ENCODE results near the gene NPLOC4.

The NPLOC4 gene

DNA sequence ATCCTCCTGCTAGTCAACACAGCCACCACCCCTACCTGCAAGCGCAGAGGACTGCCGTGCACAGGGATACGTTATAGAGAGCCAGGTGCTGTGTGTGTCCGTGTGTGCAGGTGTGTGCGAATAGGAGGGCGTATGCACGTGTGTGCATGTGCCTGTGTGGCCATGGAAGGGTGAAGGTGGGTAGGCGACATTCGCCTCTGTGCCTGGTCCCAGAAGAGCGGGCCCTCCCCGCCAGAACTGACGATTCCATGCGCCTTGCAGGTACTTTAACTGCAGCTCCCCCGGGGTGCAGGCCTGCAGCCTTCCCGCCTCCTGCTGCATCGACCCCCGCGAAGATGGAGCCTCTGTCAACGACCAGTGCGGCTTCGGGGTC lies 10.7 kb upstream of the NPLOC4 start:
- Histone ChIP-seq H3K36me3 (ENCODE audit: control insufficient read depth in 2 of 2, insufficient read depth in 2 of 2, low read length in 2 of 2) (peaks cover 0 to 3% of the 10 kb centered on the region in 2 donors), H3K4me3 (ENCODE audit: low read length in 2 of 2) (no peak overlapping the region), H3K9ac (ENCODE audit: low read length in 2 of 2) (no peak overlapping the region), H3K9me3 (ENCODE audit: control insufficient read depth in 2 of 2, low read length in 2 of 2) (no peaks in the 10 kb centered on the region), H3K27ac (ENCODE audit: low read length) (no peak overlapping the region), H3K27me3 (ENCODE audit: control insufficient read depth in 1 of 2, insufficient read depth in 2 of 2, low read length in 2 of 2) (peaks cover 25 to 30% of the 10 kb centered on the region in 2 donors), H3K4me1 (ENCODE audit: control insufficient read depth, insufficient read depth, low read length) (no peaks in the 10 kb centered on the region)

DNA sequence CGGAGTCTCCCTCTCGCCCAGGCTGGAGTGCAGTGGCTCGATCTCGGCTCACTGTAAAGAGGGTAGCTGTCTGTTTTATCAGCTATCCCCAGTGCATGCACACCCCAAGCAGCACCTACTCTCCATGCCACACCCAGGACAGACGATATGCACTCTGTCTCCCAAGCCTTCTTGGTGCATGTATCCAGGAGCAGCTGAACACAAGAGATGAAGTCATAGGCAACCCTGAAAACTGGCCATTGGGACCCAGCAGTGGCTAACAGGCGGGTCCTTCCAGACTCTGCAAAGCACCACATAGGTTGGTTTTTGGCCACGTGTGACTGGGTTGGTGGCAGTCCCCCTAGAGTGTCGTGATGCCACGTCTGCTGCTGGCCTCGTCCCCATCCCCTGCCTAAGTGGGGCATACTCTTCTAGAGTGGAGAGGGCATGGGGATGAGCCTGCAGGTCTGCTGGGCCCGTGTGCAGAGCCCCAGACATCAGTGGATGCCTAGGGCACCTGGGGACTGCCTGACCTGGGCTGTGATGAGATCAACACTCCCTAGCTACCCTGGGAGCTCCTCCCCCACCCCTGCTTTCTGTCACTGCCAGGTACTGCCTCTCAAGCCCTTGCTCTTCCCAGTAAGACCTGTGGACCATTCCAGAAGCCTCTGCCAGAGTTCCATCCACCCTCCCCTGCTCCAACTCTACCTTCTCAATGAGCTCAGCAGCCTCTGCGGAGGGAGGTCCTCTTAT lies 10.1 kb upstream of the NPLOC4 start:
- peaks cover 0 to 3% of the 10 kb centered on the region in 2 donors for H3K36me3 ChIP-seq (ENCODE audit: control insufficient read depth in 2 of 2, insufficient read depth in 2 of 2, low read length in 2 of 2)
- H3K4me1 ChIP-seq (ENCODE audit: control insufficient read depth, insufficient read depth, low read length): no peaks in the 10 kb centered on the region
- no peak overlapping the region for H3K9ac ChIP-seq (ENCODE audit: low read length in 2 of 2)
- no peak overlapping the region for H3K4me3 ChIP-seq (ENCODE audit: low read length in 2 of 2)
- no peak overlapping the region for H3K27ac ChIP-seq (ENCODE audit: low read length)
- no peaks in the 10 kb centered on the region for H3K9me3 ChIP-seq (ENCODE audit: control insufficient read depth in 2 of 2, low read length in 2 of 2)
- peaks cover 25 to 30% of the 10 kb centered on the region in 2 donors for H3K27me3 ChIP-seq (ENCODE audit: control insufficient read depth in 1 of 2, insufficient read depth in 2 of 2, low read length in 2 of 2)

DNA sequence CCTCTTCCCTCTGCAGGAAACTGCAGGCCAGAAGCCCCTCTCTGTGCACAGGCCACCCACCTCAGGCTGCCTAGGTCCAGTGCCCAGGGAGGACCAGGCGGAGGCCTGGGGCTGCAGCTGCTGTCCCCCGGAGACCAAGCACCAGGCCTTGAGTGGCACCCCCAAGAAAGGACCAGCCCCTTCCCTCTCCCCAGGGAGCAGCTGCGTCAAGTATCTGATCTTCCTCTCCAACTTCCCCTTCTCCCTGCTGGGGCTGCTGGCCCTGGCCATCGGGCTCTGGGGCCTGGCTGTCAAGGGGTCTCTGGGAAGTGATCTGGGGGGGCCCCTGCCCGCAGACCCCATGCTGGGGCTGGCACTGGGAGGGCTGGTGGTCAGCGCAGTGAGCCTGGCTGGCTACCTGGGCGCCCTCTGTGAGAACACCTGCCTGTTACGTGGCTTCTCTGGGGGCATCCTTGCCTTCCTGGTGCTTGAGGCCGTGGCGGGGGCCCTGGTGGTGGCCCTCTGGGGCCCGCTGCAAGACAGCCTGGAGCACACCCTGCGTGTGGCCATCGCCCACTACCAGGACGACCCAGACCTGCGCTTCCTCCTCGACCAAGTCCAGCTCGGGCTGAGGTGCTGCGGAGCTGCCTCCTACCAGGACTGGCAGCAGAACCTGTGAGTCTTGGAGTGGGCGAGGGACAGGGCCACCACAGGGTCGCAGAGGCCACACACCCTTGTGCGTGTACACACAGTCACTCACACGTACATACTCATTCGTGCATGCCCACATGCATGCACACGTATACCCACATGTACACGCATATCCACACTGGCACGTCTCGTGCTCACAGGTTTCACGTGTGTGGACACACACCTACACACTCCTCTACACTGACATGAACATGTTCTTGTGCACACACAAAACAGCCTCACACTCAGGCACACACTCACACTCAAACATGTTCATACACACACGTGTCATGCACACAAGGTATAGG lies 8.4 kb upstream of the NPLOC4 start:
- H3K4me3 ChIP-seq (ENCODE audit: low read length in 2 of 2): no peak overlapping the region
- peaks cover 19 to 23% of the 10 kb centered on the region in 2 donors for H3K27me3 ChIP-seq (ENCODE audit: control insufficient read depth in 1 of 2, insufficient read depth in 2 of 2, low read length in 2 of 2)
- H3K36me3 ChIP-seq (ENCODE audit: control insufficient read depth in 2 of 2, insufficient read depth in 2 of 2, low read length in 2 of 2): peaks cover 0 to 3% of the 10 kb centered on the region in 2 donors
- no peak overlapping the region for H3K27ac ChIP-seq (ENCODE audit: low read length)
- H3K9me3 ChIP-seq (ENCODE audit: control insufficient read depth in 2 of 2, low read length in 2 of 2): no peaks in the 10 kb centered on the region
- H3K9ac ChIP-seq (ENCODE audit: low read length in 2 of 2): no peak overlapping the region
- H3K4me1 ChIP-seq (ENCODE audit: control insufficient read depth, insufficient read depth, low read length): no peaks in the 10 kb centered on the region

DNA sequence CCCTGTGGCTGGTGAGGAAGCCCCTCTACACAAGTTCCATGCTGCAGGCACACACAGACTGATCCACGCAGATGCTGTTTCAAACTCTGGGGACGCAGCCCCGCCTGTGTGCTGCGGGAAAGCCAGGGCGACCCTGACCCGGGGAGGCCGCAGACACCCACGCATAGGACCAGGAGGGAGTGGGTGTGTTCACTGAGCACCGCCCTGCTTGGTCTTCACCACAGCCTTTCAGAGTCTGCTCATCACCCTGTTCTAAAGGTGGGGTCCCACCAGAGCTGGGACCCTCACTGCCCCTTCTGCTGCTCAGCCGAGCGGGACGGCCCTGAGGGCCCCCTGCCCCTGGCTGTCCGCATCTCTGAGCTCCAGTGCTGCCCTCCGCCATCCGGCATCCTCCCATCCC lies 7.6 kb upstream of the NPLOC4 start:
- no peak overlapping the region for H3K4me3 ChIP-seq (ENCODE audit: low read length in 2 of 2)
- H3K36me3 ChIP-seq (ENCODE audit: control insufficient read depth in 2 of 2, insufficient read depth in 2 of 2, low read length in 2 of 2): peaks cover 0 to 3% of the 10 kb centered on the region in 2 donors
- H3K4me1 ChIP-seq (ENCODE audit: control insufficient read depth, insufficient read depth, low read length): no peaks in the 10 kb centered on the region
- H3K9me3 ChIP-seq (ENCODE audit: control insufficient read depth in 2 of 2, low read length in 2 of 2): no peaks in the 10 kb centered on the region
- peaks cover 15 to 18% of the 10 kb centered on the region in 2 donors for H3K27me3 ChIP-seq (ENCODE audit: control insufficient read depth in 1 of 2, insufficient read depth in 2 of 2, low read length in 2 of 2)
- no peak overlapping the region for H3K9ac ChIP-seq (ENCODE audit: low read length in 2 of 2)
- H3K27ac ChIP-seq (ENCODE audit: low read length): no peak overlapping the region

DNA sequence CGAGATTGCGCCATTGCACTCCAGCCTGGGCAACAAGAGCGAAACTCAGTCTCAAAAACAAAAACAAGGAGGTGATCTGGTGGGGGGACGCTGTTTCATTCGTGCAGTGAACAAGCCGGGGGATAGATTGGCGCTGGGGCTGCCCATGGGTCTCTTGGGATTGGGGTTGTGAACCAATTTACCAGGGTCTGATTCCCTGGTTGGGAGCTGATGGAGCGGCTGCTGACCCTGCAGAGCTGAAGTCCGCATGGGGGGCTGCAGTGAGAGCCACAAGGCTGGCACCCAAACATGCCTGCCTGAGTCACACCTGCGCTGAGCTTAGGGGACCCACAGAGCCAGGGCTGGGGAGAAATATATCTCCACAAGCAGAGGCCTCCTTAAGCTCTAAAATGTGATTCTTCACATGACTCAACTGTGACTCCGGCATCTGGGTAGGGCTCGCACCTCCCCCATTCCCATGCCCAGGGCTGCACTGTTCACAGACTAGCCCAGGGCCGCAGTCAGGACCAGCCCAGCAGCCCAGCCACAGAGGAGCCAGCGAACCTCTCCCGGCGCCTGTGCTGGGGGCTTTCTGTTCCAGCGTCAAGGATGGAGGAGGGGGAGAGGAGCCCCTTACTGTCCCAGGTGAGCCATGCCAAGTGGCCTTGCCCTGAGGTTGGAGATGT lies 5.0 kb upstream of the NPLOC4 start:
- Histone ChIP-seq H3K9ac (ENCODE audit: low read length in 2 of 2) (no peak overlapping the region), H3K4me3 (ENCODE audit: low read length in 2 of 2) (no peak overlapping the region), H3K4me1 (ENCODE audit: control insufficient read depth, insufficient read depth, low read length) (peaks cover 2% of the 10 kb centered on the region), H3K36me3 (ENCODE audit: control insufficient read depth in 2 of 2, insufficient read depth in 2 of 2, low read length in 2 of 2) (peaks cover 0 to 3% of the 10 kb centered on the region in 2 donors), H3K9me3 (ENCODE audit: control insufficient read depth in 2 of 2, low read length in 2 of 2) (no peaks in the 10 kb centered on the region), H3K27me3 (ENCODE audit: control insufficient read depth in 1 of 2, insufficient read depth in 2 of 2, low read length in 2 of 2) (peaks cover 2 to 4% of the 10 kb centered on the region in 2 donors), H3K27ac (ENCODE audit: low read length) (no peak overlapping the region)

DNA sequence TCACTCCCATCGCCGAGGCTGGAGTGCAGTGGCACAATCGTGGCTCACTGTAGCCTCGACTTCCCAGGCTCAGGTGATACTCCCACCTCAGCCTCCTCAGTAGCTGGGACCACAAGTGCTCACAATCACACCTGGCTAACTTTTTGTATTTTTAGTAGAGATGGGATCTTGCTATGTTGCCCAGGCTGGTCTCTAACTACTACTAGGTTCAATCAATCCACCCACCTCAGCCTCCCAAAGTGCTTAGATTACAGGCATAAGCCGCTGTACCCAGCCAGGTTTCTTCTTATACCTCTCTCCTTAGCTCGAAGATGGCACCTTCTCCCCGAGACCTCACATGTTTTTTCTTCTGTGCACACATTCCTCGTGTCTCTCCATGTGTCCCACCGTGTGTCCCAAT lies 3.1 kb upstream of the NPLOC4 start:
- Histone ChIP-seq H3K4me1 (ENCODE audit: control insufficient read depth, insufficient read depth, low read length) (peaks cover 17% of the 10 kb centered on the region), H3K9ac (ENCODE audit: low read length in 2 of 2) (no peak overlapping the region), H3K36me3 (ENCODE audit: control insufficient read depth in 2 of 2, insufficient read depth in 2 of 2, low read length in 2 of 2) (no peaks in the 10 kb centered on the region), H3K27ac (ENCODE audit: low read length) (no peak overlapping the region), H3K4me3 (ENCODE audit: low read length in 2 of 2) (no peak overlapping the region), H3K9me3 (ENCODE audit: control insufficient read depth in 2 of 2, low read length in 2 of 2) (no peaks in the 10 kb centered on the region), H3K27me3 (ENCODE audit: control insufficient read depth in 1 of 2, insufficient read depth in 2 of 2, low read length in 2 of 2) (no peaks in the 10 kb centered on the region)

DNA sequence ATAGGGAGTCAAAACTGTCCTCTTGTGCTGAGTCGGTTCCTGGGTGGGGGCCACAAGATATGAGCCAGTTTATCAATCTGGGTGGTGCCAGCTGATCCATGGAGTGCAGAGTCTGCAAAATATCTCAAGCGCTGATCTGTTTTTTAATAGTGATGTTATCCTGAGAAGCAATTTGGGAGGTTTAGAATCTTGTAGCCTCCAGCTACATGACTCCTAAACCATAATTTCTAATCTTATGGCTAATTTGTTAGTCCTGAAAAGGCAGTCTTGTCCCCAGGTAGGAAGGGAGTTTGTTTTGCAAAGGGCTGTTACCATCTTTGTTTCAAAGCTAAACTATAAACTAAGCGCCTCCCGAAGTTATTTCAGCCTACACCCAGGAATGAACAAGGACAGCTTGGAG lies 1.8 kb upstream of the NPLOC4 start:
- Histone ChIP-seq H3K27ac (ENCODE audit: low read length) (no peak overlapping the region), H3K27me3 (ENCODE audit: control insufficient read depth in 1 of 2, insufficient read depth in 2 of 2, low read length in 2 of 2) (no peaks in the 10 kb centered on the region), H3K36me3 (ENCODE audit: control insufficient read depth in 2 of 2, insufficient read depth in 2 of 2, low read length in 2 of 2) (no peaks in the 10 kb centered on the region), H3K4me3 (ENCODE audit: low read length in 2 of 2) (no peak overlapping the region), H3K4me1 (ENCODE audit: control insufficient read depth, insufficient read depth, low read length) (peaks cover 18% of the 10 kb centered on the region), H3K9me3 (ENCODE audit: control insufficient read depth in 2 of 2, low read length in 2 of 2) (no peaks in the 10 kb centered on the region), H3K9ac (ENCODE audit: low read length in 2 of 2) (no peak overlapping the region)

DNA sequence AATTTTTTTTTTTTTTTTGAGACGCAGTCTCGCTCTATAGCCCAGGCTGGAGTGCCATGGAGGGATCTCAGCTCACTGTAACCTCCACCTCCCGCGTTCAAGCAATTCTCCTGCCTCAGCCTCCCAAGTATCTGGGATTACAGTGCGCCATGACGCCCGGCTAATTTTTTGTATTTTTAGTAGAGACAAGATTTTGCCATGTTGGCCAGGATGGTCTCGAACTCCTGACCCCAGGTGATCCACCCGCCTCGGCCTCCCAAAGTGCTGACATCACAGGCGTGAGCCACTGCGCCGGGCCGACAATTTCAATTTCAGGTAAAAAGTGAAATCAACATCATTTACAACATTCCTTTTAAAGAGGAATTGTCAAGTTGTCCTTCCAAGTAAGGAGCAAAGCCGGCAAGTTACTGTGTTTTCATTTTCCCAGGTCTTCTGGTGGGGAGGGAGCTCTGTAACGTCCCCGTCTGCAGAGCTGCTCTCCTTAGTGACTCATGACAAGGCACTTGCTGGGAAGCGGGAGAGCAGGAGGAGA lies 873 bp downstream of the NPLOC4 start:
- H3K9ac ChIP-seq (ENCODE audit: low read length in 2 of 2): peak overlapping the region; percentile 97 to 99
- H3K27me3 ChIP-seq (ENCODE audit: control insufficient read depth in 1 of 2, insufficient read depth in 2 of 2, low read length in 2 of 2): no peaks in the 10 kb centered on the region
- peak overlapping the region; percentile 94 to 99 for H3K4me3 ChIP-seq (ENCODE audit: low read length in 2 of 2)
- peaks cover 18% of the 10 kb centered on the region for H3K4me1 ChIP-seq (ENCODE audit: control insufficient read depth, insufficient read depth, low read length)
- peaks cover 0 to 2% of the 10 kb centered on the region in 2 donors for H3K36me3 ChIP-seq (ENCODE audit: control insufficient read depth in 2 of 2, insufficient read depth in 2 of 2, low read length in 2 of 2)
- peak overlapping the region; percentile 74 for H3K27ac ChIP-seq (ENCODE audit: low read length)
- no peaks in the 10 kb centered on the region for H3K9me3 ChIP-seq (ENCODE audit: control insufficient read depth in 2 of 2, low read length in 2 of 2)

DNA sequence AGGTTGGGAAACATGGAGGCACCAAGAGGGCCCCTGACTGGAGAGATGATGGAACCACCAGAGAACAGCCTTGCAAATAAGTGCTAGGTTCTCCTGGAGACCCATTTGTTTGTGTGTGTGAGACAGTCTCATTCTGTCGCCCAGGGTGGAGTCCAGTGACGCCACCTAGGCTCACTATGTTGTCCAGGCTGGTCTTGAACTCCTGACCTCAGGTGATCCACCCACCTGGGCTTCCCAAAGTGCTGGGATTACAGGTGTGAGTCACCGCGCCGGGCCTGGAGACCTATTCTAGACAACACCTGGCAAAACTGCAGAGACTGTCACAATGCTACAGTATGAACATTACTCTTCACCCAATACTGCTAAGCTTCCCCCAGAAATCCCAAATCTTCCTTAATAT lies 1.5 kb downstream of the NPLOC4 start:
- H3K9me3 ChIP-seq (ENCODE audit: control insufficient read depth in 2 of 2, low read length in 2 of 2): no peaks in the 10 kb centered on the region
- H3K9ac ChIP-seq (ENCODE audit: low read length in 2 of 2): peak overlapping the region in 1 of 2 donors; percentile 99
- peak overlapping the region; percentile 94 to 99 for H3K4me3 ChIP-seq (ENCODE audit: low read length in 2 of 2)
- H3K36me3 ChIP-seq (ENCODE audit: control insufficient read depth in 2 of 2, insufficient read depth in 2 of 2, low read length in 2 of 2): peaks cover 0 to 2% of the 10 kb centered on the region in 2 donors
- H3K4me1 ChIP-seq (ENCODE audit: control insufficient read depth, insufficient read depth, low read length): peaks cover 18% of the 10 kb centered on the region
- no peak overlapping the region for H3K27ac ChIP-seq (ENCODE audit: low read length)
- no peaks in the 10 kb centered on the region for H3K27me3 ChIP-seq (ENCODE audit: control insufficient read depth in 1 of 2, insufficient read depth in 2 of 2, low read length in 2 of 2)

DNA sequence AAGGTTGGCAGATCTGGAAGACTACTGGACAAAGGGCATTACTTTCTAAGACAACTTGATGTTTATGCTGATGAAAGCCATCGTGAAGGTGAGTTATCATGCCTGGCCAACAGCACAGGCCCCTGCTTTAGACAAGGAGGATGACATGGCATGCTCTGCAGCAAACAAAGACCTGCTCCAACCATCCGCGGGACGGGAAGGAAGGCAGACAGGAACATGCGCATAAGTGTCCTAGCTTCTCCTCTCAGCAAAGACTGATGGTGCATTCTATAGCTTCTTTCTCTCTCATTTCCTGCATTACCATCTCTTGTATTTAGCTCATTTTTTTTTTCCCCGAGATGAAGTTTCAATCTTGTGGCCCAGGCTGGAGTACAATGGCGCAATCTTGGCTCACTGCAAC lies 5.4 kb downstream of the NPLOC4 start:
- Histone ChIP-seq H3K4me1 (ENCODE audit: control insufficient read depth, insufficient read depth, low read length) (peaks cover 16% of the 10 kb centered on the region), H3K4me3 (ENCODE audit: low read length in 2 of 2) (no peak overlapping the region), H3K36me3 (ENCODE audit: control insufficient read depth in 2 of 2, insufficient read depth in 2 of 2, low read length in 2 of 2) (peaks cover 4 to 9% of the 10 kb centered on the region in 2 donors), H3K9ac (ENCODE audit: low read length in 2 of 2) (no peak overlapping the region), H3K27ac (ENCODE audit: low read length) (no peak overlapping the region), H3K27me3 (ENCODE audit: control insufficient read depth in 1 of 2, insufficient read depth in 2 of 2, low read length in 2 of 2) (no peaks in the 10 kb centered on the region), H3K9me3 (ENCODE audit: control insufficient read depth in 2 of 2, low read length in 2 of 2) (no peaks in the 10 kb centered on the region)

Measured in stomach smooth muscle (tissue), 2 donors.